HepG2 (cell line): ENCODE data around the gene ZAR1L.

Experiments used
- ETV6 ChIP-seq: sonication (generic); formaldehyde crosslinking; conservative IDR thresholded peaks from 2 replicates; pipeline ENCODE4 v1.4.0; 2020; ENCODE audit warnings: missing genetic modification reagents
- JUN ChIP-seq: sonication (generic); formaldehyde crosslinking; IDR thresholded peaks from 2 replicates; pipeline ENCODE4 v1.4.0; 2020; ENCODE audit warnings: mild to moderate bottlenecking, missing genetic modification reagents
- MED8 ChIP-seq: sonication (generic); formaldehyde crosslinking; IDR thresholded peaks from 2 replicates; pipeline ENCODE4 v1.8.1; 2023; ENCODE audit warnings: mild to moderate bottlenecking, missing genetic modification reagents; ENCODE audit not compliant: insufficient replicate concordance
- SP2 ChIP-seq: sonication (generic); formaldehyde crosslinking; IDR thresholded peaks from 2 replicates; pipeline ENCODE4 v1.5.1; 2020; ENCODE audit warnings: mild to moderate bottlenecking, missing genetic modification reagents
- ZFP36 ChIP-seq: fragments of 150-350 bp; IDR thresholded peaks from 2 replicates; pipeline ENCODE4 v1.6.1; 2018; ENCODE audit warnings: borderline replicate concordance, low read length, low read depth; ENCODE audit not compliant: partially characterized antibody

- no peak for TF ChIP-seq ETV6 (CRISPR knock-in tag)
- TF ChIP-seq JUN (CRISPR knock-in tag), result no peak
- no peak for TF ChIP-seq SP2 (CRISPR knock-in tag)
- no peak for TF ChIP-seq MED8 (CRISPR knock-in tag)
- TF ChIP-seq ZFP36, result no peak
Observed at GRCh38 chr13:32282096-32282711, 33.0 kb downstream of the ZAR1L start.
